Hair follicle dermal papilla cell (primary cell): Measurements from ENCODE around the gene CAMK2G. TPM values are rescaled to one million over a fixed set of nuclear protein-coding genes. Genes with fewer than 3 reads are reported as not detected.

Experiments
- small RNA-seq: library from RNA; depleted of rRNA; stranded (forward); fragments of <200 nt; gene quantifications from one replicate; pipeline ENCODE3, GENCODE V24; 2012
- total RNA-seq: library from RNA; depleted of rRNA; stranded (reverse); fragments of >200 nt; gene quantifications from 2 replicates; pipeline ENCODE4 v1.2.3, GENCODE V29; 2012

Gene CAMK2G
- 98.2 and 136 TPM in 2 replicates for total RNA-seq

DNA sequence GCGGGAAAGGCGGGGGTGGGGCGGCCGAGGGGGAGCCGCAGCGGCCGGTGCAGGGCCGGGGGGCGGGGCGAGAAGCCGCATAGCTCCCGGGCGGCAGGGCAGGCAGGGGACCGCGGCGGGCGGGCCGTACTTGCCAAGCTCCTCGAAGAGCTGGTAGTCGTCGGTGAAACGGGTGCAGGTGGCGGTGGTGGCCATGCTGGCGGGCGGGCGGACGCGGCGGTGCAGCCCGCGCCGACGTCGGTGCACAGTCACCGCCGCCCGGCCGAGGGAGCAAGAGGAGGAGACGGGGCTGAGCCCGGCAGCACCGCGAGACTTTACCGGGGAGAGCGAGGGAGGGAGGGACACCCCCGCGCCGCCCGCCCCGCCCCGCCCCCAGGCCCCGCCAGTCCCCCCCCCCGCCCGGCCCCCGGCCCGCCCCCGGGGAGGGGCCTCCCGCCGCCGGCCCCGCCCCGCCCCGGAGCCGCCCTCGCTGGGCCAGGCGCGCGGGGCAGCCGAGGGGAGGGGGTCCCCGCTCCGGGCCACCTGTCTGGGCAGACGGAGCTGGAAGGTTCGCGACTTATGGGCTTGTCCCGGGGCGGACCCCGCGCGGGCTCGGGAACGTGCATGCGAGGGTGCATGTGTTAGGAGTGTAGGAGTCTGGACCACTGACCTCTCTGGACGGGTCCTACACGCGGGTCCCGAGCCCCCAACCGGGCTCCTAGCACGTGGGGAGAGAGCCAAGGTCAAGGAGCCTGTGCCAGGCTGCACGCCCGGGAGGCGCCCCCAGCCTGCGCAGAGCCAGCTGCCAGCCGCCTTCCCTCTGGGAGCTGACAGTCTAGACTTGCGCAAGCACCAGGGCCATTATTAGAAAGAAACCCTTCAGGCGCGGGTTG lies at the start of gene CAMK2G:
TSS of gene CAMK2G (minus strand) at position 289 of the 872 bp plus-strand sequence. CDS start at position 195, 94 bp downstream.

GRCh38 chr10:73910764-73911552 lies 36.6 kb upstream of the CAMK2G start, which contains the start of gene PLAU:
PLAU (plus strand) TSS chr10:73911132; CDS start chr10:73911556, 424 bp downstream.

GRCh38 chr10:73785211-73785720 lies 89.1 kb downstream of the CAMK2G start, which contains the start of gene ZSWIM8:
ZSWIM8 (plus strand) TSS chr10:73785606; CDS start chr10:73785879, 273 bp downstream.

DNA sequence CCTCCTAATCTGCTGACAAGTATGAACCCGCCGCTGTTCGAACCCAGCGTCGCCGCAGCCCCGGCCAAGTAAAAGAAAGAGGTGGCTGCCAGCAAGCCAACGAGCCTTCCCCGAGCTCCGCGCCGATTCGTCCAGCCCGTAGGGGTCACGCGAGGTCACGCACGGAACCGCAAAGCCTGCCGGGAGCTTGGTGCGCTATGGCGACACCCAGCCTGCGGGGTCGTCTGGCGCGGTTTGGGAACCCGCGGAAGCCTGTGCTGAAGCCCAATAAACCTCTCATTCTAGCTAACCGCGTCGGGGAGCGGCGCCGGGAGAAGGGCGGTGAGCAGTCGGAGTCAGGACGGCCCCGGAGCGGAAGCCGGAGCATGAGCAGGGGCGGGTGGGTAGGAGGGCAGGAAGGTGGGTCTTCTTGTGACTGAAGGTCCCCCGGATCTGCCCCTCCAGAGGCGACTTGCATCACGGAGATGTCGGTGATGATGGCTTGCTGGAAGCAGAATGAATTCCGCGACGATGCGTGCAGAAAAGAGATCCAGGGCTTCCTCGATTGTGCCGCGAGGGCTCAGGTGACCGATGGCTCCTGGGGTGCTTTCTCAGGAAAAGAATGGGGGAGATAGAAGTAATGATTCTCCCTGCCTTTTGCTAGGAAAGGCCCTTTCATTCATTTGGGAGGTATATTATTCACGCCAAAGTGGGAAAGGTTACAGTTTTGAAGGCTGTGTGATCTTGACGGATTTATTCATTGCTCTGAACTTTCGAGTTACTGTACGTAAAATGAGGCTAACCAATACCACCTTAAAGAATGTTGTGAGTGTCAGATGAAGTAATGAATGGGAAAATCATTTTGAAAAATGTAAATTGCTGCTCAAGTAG lies 92.2 kb downstream of the CAMK2G start, which contains the start of gene CHCHD1:
TSS of gene CHCHD1 (plus strand) at position 170 of the 870 bp plus-strand sequence. CDS start at position 198, 28 bp downstream.

Small RNA genes within 50 kb of the gene (small RNA-seq; reads per million reads assigned to genes)
- gene AC022400.9 (not detected), gene ZSWIM8-AS1 (not detected)

Other genes starting within 250 kb of the CAMK2G start
- 0.12 and 0.16 TPM in 2 replicates for gene MYOZ1, start 233.1 kb downstream of the CAMK2G start, total RNA-seq
- gene SYNPO2L, start 218.5 kb downstream of the CAMK2G start, total RNA-seq = under 0.01 TPM in 1 of 2 replicates, not detected in the other
- 3.4 and 5.4 TPM in 2 replicates for gene AGAP5, start 176.4 kb downstream of the CAMK2G start, total RNA-seq
- 57.6 and 59.7 TPM in 2 replicates for gene SEC24C, start 130.2 kb downstream of the CAMK2G start, total RNA-seq
- 6.8 and 10.0 TPM in 2 replicates for gene CHCHD1, start 92.5 kb downstream of the CAMK2G start, total RNA-seq
- 102 and 106 TPM in 2 replicates for gene ZSWIM8, start 88.9 kb downstream of the CAMK2G start, total RNA-seq
- gene NDST2, start 63.0 kb downstream of the CAMK2G start, total RNA-seq = 32.3 and 39.2 TPM in 2 replicates
- gene PLAU, start 36.6 kb upstream of the CAMK2G start, total RNA-seq = 99.5 and 123 TPM in 2 replicates
- 485 and 577 TPM in 2 replicates for gene VCL, start 123.6 kb upstream of the CAMK2G start, total RNA-seq